HG03442 (cell line): ENCODE data around the gene ABL2.
"Not testable (repeated sequence)": the region's sequence is repeated elsewhere in the genome, so short reads cannot be mapped to it uniquely, and the experiment has no call there.

Experiments
- ATAC-seq: cut with Tn5 transposase; IDR thresholded peaks from one replicate; pipeline ENCODE4 v1.9.1; 2021; ENCODE audit warnings: mild to moderate bottlenecking, moderate library complexity; ENCODE audit not compliant: unreplicated experiment

Gene ABL2

DNA sequence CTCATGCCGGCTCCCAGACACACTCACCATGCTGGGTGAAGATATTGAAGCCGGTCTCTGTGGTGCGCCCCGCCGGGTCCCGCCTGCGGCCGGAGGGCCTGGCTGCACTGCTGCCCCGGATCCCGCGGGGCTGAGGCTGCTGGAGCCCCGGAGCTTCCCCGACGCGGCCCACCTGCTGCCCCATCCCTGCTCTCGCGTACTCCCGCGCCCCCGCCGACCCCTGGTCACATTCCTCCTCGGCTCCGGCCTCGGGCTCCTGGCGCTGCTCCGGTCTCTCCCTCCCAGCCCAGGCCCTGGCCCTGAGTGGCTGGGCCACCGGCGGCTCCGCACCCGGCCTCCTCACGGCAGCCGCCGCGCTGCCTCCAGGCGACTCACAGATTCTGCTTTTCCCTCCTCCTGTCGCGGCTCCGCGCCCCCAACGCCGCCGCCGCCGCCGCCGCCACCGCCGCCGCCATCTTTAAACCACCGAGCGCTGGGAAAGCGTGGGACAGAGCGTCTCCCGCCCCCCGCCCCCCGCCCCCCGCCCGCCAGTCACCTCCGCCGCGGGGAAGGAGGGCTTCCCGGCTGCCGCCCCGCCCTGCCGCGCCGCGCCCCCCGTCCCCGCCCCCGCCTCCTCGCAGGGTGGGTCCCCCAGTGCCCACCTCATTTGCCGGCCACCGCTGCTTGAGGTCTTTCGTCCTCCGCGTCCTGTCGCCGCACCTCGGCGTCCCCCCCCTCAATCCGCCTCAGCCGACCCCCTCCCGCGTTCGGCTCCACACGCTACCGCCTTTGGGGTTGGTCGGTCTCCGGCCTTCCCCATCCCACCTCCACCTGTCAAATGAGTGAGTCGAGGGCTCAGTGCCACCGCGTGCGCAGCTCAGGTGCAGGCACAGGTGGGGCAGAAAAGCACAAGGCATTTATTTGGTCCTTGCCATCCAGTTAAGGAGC, at the start of gene ABL2:
Gene ABL2, minus strand, starts transcription at position 464 of the 927 bp plus-strand sequence. Its CDS starts 280 bp downstream, at position 184.
- peak; percentile 55 for ATAC-seq

- no peak for ATAC-seq
Measured at GRCh38 chr1:179278920-179279319, 49.4 kb upstream of the ABL2 start.

- ATAC-seq: not testable (repeated sequence)
Measured at GRCh38 chr1:179274424-179274823, 44.9 kb upstream of the ABL2 start.

GRCh38 chr1:179269071-179269470, 39.6 kb upstream of the ABL2 start:
- no peak for ATAC-seq

DNA sequence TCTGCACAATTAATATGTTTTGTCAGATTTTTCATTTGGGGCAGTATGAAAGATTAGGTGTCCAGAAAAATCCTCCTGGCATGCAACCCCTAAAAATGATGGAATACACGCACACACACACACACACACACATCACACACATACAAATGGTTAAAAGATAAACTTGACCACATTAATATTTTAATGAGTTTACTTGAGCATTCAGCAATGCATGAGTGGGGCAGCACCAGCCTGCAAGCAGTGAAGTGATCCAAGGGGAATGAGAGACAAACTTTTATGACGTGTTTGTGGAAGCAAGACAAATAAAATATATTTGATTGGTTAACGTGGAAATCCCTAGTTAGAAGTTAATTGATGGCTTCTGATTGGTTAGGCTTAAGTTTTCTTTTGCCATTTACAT, 35.0 kb upstream of the ABL2 start:
- no peak for ATAC-seq

- no peak for ATAC-seq
Measured at GRCh38 chr1:179263121-179263520, 33.6 kb upstream of the ABL2 start.

DNA sequence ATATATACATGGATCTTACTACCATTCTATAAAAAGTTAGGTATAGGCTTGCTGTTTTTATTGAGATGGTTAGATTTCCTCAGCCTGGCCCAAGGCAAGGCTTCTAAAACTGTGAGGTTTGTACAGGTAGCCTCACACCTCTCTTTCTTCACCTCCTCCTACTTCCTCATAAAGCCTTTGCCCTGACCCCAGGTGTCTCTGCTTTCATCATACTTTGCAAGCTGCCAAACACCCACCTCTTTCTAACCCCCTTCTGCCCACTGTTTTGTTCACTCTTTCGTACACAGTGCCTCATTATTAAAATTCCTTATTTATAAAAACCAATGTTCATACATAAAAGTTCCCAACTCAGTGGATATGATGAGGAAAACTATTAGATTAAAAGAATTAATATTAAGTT, 32.7 kb upstream of the ABL2 start:
- ATAC-seq: no peak

GRCh38 chr1:179253286-179253972, 24.0 kb upstream of the ABL2 start:
- no peak for ATAC-seq

- ATAC-seq: no peak
Measured at GRCh38 chr1:179252606-179253005, 23.1 kb upstream of the ABL2 start.

GRCh38 chr1:179251675-179252074, 22.2 kb upstream of the ABL2 start:
- no peak for ATAC-seq

DNA sequence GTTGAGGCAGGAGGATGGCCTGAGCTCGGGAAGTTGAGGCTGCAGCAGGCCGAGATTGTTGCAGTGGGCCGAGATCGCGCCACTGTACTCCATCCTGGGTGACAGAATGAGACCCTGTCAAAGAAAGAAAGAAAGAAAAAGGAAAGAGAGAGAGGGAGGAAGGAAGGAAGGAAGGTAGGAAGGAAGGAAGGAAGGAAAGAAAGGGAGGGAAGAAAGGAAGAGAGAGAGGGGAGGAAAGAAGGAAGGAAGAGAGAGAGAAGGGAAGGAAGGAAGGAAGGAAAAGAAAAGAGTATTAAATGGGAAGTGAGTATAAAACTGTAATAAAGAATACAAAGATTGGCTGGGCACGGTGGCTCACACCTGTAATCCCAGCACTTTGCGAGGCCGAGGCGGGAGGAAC, 18.4 kb upstream of the ABL2 start:
- ATAC-seq: no peak

DNA sequence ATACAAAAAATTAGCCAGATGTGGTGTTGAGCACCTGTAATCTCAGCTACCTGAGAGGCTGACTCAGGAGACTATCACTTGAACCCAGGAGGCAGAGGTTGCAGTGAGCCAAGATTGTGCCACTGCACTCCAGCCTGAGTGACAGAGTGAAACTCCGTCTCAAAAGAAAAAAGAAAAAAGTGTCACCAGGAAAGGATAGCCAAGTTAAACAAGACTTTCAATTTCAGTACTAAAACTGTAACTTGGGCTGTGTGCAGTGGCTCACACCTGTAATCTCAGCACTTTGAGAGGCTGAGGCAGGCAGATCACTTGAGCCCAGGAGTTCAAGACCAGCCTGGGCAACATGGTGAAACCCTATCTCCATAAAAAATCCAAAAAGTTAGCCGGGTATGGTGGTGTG, 15.9 kb upstream of the ABL2 start:
- peak; percentile 64 for ATAC-seq

- ATAC-seq: no peak
Measured at GRCh38 chr1:179241530-179242097, 12.1 kb upstream of the ABL2 start.

DNA sequence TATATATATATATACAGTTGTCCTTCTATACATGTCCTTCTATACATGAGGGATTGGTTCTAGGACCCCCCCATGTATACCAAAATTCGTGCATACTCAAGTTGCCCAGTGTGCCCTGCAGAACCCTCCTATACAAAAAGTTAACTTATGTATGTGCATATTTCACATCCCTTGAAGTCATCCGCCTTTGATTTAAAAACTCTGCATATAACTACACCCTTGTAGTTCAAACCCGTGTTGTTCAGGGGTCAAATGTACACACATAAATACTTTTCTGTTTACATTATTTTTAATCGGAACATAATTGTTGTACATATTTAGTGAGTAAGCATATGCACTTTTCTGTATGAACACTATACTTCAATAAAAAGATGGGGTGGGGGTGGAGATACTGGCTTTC, 7.7 kb upstream of the ABL2 start:
- ATAC-seq: no peak

DNA sequence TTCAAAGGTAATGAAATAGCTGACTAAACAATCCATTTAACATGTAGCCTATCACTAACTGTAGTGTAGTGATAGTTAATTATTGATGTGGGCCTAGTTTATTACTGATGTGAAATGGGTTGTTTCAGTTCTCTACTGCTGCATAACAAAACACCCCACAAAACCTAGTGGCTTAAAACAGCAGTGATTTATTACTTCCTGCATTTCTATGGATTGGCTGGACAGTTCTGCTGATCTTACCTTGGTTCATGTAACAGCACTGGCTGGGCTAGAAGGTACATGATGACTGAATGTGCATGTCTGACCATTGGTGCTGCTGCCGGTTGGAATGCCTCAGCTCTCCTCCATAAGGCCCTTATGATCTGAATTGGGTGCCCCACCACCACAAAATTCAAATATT, 5.4 kb upstream of the ABL2 start:
- ATAC-seq: no peak

DNA sequence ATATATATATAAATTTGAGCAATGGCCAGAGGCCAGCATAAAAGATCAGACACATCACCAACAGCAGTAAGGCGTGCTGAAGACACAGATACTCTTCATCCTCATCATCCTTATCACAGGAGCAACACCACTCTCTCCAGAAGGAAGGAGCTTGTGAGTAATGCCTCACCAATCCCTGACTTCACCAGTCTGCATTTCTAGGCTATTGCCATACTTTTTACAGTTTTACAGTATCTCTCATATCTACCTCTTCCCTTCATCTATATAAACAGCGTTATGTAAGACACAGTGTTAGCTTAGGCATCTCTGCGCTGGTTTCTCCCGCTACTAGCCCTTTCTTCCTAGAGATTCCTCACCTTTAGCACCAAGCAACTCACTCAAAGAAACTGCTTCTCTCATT, 2.4 kb upstream of the ABL2 start:
- no peak for ATAC-seq

DNA sequence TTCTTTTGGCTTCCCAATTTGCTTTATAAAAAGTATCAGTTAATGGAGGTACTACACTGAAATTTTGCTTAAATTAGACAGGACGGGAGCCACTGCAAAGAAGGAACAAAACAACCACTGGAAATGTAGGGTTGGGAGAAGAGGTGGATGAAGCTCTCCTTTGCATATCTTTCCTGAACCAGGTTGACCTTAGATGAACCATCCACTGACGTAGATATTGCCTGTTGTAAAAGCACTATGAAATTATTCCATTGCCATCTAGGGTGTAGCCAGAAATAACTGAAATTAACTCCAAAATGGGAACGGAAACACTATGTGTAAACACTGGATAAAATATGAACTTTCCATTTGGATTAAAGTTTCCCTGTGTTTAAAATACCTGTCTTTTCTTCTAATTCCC, 1.2 kb upstream of the ABL2 start:
- no peak for ATAC-seq

DNA sequence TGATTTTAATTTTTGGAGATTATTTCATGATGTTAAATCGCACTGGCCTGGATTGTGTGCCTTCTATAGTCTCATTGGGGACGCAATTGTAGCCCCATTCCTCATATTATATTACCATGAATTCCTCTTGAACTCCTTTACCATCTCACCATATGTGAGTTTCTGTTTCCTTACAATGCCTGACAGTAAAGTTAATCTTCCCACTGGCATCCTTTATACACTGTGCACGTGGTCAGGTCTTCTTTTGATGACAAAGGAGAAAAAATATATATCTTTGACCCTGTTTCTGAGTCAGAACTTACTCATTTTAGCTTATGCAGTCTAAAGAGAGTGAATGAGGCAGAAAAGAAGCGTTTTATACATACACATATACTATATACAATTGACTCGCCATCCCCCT, 774 bp upstream of the ABL2 start:
- no peak for ATAC-seq

DNA sequence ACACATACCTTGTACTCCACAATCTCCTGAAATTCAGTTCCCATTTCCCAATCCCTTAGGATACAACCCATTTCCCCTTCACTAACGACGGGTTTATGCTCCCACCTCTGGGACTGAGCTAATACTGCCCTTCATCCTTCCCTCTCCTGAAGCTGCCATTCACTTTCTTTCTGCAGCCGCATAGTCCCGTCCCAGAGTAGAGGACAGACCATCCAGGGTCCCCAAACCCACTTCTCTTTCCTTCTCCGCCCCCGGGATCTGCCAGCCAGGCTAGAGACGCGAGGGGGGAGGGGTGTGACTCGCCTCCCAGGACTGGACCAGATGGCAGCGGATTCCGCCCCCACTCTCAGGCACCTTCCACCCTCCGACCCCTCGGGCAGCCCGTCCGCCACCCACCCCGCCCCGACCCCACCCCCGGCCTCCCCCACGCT, 679 bp downstream of the ABL2 start:
- peak; percentile 16 for ATAC-seq

GRCh38 chr1:179226738-179227137, 2.7 kb downstream of the ABL2 start:
- no peak for ATAC-seq

DNA sequence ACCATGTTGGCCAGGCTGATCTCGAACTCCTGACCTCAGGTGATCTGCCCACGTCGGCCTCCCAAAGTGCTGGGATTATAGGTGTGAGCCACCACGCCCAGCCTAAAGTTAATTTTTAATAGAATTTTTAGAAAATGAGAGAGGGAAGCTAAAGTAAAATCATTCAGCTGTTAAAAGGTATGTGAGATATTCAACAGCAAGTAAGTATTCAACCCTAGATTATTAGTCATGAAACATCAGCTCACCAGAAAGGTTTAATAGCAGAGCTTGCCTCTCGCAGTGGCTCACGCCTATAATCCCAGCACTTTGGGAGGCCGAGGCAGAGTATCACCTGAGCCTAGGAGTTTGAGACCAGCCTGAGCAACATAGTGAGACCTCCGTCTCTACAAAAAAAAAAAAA, 5.0 kb downstream of the ABL2 start:
- ATAC-seq: not testable (repeated sequence)

GRCh38 chr1:179221121-179221520, 8.4 kb downstream of the ABL2 start:
- ATAC-seq: not testable (repeated sequence)
